ENCODE data around the gene COL4A1. TPM values are rescaled to one million over a fixed set of nuclear protein-coding genes. Genes with fewer than 3 reads are reported as not detected.

Gene COL4A1
- total and polyA plus RNA-seq, 2 of the 13 experiments (the other 11 are each of a cell fraction or from before 2014, with no cell fraction given): not detected

DNA sequence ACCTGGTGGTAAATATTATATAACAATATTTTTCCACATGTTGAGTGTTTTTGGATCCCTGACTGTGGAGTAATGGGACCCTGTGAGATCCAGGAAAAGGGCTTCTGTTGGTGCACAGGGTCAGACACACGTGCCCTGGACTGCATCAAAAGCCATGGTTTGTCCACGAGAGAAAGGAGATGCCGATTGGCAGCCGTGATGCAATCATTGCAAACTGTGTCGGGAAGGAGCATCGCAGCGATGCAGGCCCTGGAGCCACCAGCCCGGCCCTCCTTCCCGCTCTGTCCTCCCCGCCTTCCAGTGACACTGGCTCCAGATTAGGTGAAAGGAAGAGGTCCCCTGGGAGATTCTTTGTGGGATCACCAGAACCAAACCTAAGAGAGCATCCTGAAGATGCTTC lies 9.2 kb upstream of the COL4A1 start:
- BruUV-seq (replicated peaks): no TSS peak
- no peak overlapping the region for H2AFZ ChIP-seq (ENCODE audit: low read length)
- peak; percentile 40; the same call in 1 of the 2 replicates for TF ChIP-seq CEBPB (IDR thresholded peaks at IDR 0.05; ENCODE audit: borderline replicate concordance, low read depth, low read length)
- TF ChIP-seq STAG1 (CRISPR knock-in tag; IDR thresholded peaks at IDR 0.05): no peak
- H3K79me2 ChIP-seq (ENCODE audit: insufficient read depth, low read length): no peaks in the 10 kb centered on the region
- H3K9ac ChIP-seq (ENCODE audit: insufficient read depth, low read depth, low read length): no peak overlapping the region
- DNase-seq (ENCODE audit: low spot score): no peak
- no peak for FAIRE-seq
- intact Hi-C loops (cut with micrococcal nuclease; ENCODE audit: unreplicated experiment): no loop called here
- ChIA-PET POLR2A (no interaction called here), CTCF (ENCODE audit: low intra/inter-chr PET ratio, low total read pairs) (no interaction called here)
- peaks cover 5 to 74% of the 10 kb centered on the region in 2 experiments; a peak in 4 of 5 replicates for H3K27me3 ChIP-seq (ENCODE audit: control insufficient read depth in 1 of 2, insufficient read depth in 2 of 2, low read length in 2 of 2)
- in situ Hi-C loops (cut with HindIII; ENCODE audit: extremely low pct_ligation_motif_present, low pct_unique_long_range_greater_than_20kb): no loop called here
- WGBS (ENCODE audit: low lambda C conversion rate): 0% methylated on average over 1 of the region's 10 CpGs
- no peaks in the 10 kb centered on the region for H3K9me3 ChIP-seq (ENCODE audit: low read length)
- H3K4me3 ChIP-seq (replicated peaks in 1 of 3; ENCODE audit: insufficient read depth in 1 of 3, low read depth in 2 of 3, low read length in 3 of 3): no peak overlapping the region
- no peaks in the 10 kb centered on the region for H3K4me1 ChIP-seq (ENCODE audit: insufficient read depth, low read length)
- ATAC-seq: no peak
- no peak overlapping the region for H3K4me2 ChIP-seq (ENCODE audit: low read depth, low read length)
- no peak overlapping the region for H3K27ac ChIP-seq (ENCODE audit: extremely low read length, insufficient read depth, low read length)
- H3K36me3 ChIP-seq (replicated peaks in 1 of 2; ENCODE audit: control insufficient read depth in 1 of 2, insufficient read depth in 2 of 2, low read length in 2 of 2): no peaks in the 10 kb centered on the region
- no peaks in the 10 kb centered on the region for H4K20me1 ChIP-seq (ENCODE audit: insufficient read depth, low read length)

DNA sequence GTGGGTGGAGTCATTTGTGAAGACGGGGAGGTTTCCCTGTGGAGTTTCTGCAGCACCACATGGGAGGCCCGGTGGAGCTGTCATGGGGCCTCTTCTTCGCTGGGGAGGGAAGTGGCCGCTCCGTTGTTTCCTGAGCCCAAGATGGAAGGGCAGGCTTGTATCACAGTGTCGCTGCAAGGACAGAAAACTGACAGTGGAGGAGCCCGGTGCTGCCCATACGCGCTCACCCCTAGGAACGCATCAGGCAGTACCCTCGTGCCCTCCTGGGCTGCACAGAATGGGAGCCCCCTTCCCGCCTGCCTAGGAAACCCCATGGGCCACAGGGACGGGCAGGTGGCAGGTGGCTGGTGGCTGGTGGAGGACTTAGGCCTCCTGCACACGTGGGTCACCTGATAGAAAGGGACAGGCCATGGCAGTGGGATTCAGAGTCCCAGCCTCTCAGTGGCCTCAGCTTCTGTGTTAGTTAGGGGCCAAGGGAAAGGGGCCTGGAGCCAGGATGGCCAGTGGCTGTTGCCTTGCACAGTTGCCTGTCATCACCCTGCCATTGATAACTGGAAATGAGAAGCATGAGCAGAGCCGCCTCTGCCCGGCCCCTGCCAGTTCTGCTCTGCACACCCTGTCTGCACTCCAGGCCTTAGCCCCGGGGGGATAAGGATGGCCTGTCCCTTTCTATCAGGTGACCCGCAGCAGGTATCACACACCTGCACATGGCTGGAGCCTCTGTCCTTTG lies 7.7 kb upstream of the COL4A1 start:
- ChIA-PET CTCF (ENCODE audit: low intra/inter-chr PET ratio, low total read pairs) (no interaction called here), POLR2A (no interaction called here)
- FAIRE-seq: no peak
- in situ Hi-C loops (cut with HindIII; ENCODE audit: extremely low pct_ligation_motif_present, low pct_unique_long_range_greater_than_20kb): no loop called here
- Histone ChIP-seq H3K36me3 (replicated peaks in 1 of 2; ENCODE audit: control insufficient read depth in 1 of 2, insufficient read depth in 2 of 2, low read length in 2 of 2) (no peaks in the 10 kb centered on the region), H3K27ac (ENCODE audit: extremely low read length, insufficient read depth, low read length) (no peak overlapping the region), H2AFZ (ENCODE audit: low read length) (no peak overlapping the region), H3K9me3 (ENCODE audit: low read length) (no peaks in the 10 kb centered on the region), H3K4me1 (ENCODE audit: insufficient read depth, low read length) (no peaks in the 10 kb centered on the region), H3K9ac (ENCODE audit: insufficient read depth, low read depth, low read length) (no peak overlapping the region), H3K4me2 (ENCODE audit: low read depth, low read length) (no peak overlapping the region), H3K79me2 (ENCODE audit: insufficient read depth, low read length) (no peaks in the 10 kb centered on the region), H4K20me1 (ENCODE audit: insufficient read depth, low read length) (no peaks in the 10 kb centered on the region), H3K4me3 (replicated peaks in 1 of 3; ENCODE audit: insufficient read depth in 1 of 3, low read depth in 2 of 3, low read length in 3 of 3) (no peak overlapping the region), H3K27me3 (ENCODE audit: control insufficient read depth in 1 of 2, insufficient read depth in 2 of 2, low read length in 2 of 2) (peaks cover 6 to 76% of the 10 kb centered on the region in 2 experiments; a peak in 4 of 5 replicates)
- BruUV-seq (replicated peaks): no TSS peak
- WGBS (ENCODE audit: low lambda C conversion rate): 16% methylated on average over 7 of the region's 18 CpGs
- intact Hi-C loops (cut with micrococcal nuclease; ENCODE audit: unreplicated experiment): no loop called here
- ATAC-seq: no peak
- DNase-seq (ENCODE audit: low spot score): no peak
- TF ChIP-seq EP300 (IDR thresholded peaks at IDR 0.05; ENCODE audit: low read depth in 2 of 2, low read length in 2 of 2) (no peak), EP300 (CRISPR knock-in tag; IDR thresholded peaks at IDR 0.05; ENCODE audit: borderline replicate concordance) (no peak), ZNF766 (CRISPR knock-in tag; IDR thresholded peaks at IDR 0.05; ENCODE audit: borderline replicate concordance) (no peak), CCAR2 (optimal IDR thresholded peaks at IDR 0.05; ENCODE audit: low read depth, low read length) (no peak), REL (CRISPR knock-in tag; conservative IDR thresholded peaks at IDR 0.05) (no peak), KDM6A (CRISPR knock-in tag; IDR thresholded peaks at IDR 0.05; ENCODE audit: low read depth) (no peak), TCF12 (IDR thresholded peaks at IDR 0.05) (no peak), TCF12 (CRISPR knock-in tag; IDR thresholded peaks at IDR 0.05) (no peak), POGZ (CRISPR knock-in tag; IDR thresholded peaks at IDR 0.05) (no peak)
- TF ChIP-seq, protein P1, sequence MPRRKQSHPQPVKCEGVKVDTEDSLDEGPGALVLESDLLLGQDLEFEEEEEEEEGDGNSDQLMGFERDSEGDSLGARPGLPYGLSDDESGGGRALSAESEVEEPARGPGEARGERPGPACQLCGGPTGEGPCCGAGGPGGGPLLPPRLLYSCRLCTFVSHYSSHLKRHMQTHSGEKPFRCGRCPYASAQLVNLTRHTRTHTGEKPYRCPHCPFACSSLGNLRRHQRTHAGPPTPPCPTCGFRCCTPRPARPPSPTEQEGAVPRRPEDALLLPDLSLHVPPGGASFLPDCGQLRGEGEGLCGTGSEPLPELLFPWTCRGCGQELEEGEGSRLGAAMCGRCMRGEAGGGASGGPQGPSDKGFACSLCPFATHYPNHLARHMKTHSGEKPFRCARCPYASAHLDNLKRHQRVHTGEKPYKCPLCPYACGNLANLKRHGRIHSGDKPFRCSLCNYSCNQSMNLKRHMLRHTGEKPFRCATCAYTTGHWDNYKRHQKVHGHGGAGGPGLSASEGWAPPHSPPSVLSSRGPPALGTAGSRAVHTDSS (CRISPR knock-in tag; conservative IDR thresholded peaks at IDR 0.05): no peak
- TF ChIP-seq, protein P2, sequence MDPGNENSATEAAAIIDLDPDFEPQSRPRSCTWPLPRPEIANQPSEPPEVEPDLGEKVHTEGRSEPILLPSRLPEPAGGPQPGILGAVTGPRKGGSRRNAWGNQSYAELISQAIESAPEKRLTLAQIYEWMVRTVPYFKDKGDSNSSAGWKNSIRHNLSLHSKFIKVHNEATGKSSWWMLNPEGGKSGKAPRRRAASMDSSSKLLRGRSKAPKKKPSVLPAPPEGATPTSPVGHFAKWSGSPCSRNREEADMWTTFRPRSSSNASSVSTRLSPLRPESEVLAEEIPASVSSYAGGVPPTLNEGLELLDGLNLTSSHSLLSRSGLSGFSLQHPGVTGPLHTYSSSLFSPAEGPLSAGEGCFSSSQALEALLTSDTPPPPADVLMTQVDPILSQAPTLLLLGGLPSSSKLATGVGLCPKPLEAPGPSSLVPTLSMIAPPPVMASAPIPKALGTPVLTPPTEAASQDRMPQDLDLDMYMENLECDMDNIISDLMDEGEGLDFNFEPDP (CRISPR knock-in tag; conservative IDR thresholded peaks at IDR 0.05): no peak
- TF ChIP-seq, protein P3, sequence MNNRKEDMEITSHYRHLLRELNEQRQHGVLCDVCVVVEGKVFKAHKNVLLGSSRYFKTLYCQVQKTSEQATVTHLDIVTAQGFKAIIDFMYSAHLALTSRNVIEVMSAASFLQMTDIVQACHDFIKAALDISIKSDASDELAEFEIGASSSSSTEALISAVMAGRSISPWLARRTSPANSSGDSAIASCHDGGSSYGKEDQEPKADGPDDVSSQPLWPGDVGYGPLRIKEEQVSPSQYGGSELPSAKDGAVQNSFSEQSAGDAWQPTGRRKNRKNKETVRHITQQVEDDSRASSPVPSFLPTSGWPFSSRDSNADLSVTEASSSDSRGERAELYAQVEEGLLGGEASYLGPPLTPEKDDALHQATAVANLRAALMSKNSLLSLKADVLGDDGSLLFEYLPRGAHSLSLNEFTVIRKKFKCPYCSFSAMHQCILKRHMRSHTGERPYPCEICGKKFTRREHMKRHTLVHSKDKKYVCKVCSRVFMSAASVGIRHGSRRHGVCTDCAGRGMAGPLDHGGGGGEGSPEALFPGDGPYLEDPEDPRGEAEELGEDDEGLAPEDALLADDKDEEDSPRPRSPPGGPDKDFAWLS (CRISPR knock-in tag; IDR thresholded peaks at IDR 0.05; ENCODE audit: borderline replicate concordance): no peak
